ENCODE results near the gene RAB40C.

The RAB40C gene

GRCh38 chr16:619476-620100, 29.7 kb downstream of the RAB40C start:
- no peak for DNase-seq

GRCh38 chr16:620700-621525, 31.0 kb downstream of the RAB40C start:
- DNase-seq = no peak

- no peak for DNase-seq
Measured at GRCh38 chr16:621526-622105, 31.8 kb downstream of the RAB40C start.

GRCh38 chr16:622920-623280, 33.0 kb downstream of the RAB40C start:
- no peak for DNase-seq

GRCh38 chr16:624526-625070, 34.7 kb downstream of the RAB40C start:
- DNase-seq = no peak

GRCh38 chr16:625117-625976, 35.5 kb downstream of the RAB40C start:
- DNase-seq = no peak

GRCh38 chr16:625977-626765, 36.3 kb downstream of the RAB40C start:
- DNase-seq = no peak

- DNase-seq = no peak
Measured at GRCh38 chr16:626787-627453, 37.1 kb downstream of the RAB40C start.

- DNase-seq = no peak
Measured at GRCh38 chr16:627454-628239, 37.8 kb downstream of the RAB40C start.

- DNase-seq = no peak
Measured at GRCh38 chr16:628321-629061, 38.6 kb downstream of the RAB40C start.

GRCh38 chr16:629185-629832, 39.4 kb downstream of the RAB40C start:
- no peak for DNase-seq

- DNase-seq = no peak
Measured at GRCh38 chr16:629833-630248, 40.0 kb downstream of the RAB40C start.

- no peak for DNase-seq
Measured at GRCh38 chr16:630249-630814, 40.5 kb downstream of the RAB40C start.

- DNase-seq = no peak
Measured at GRCh38 chr16:630815-631405, 41.0 kb downstream of the RAB40C start, which contains the start of gene WFIKKN1. TSS of gene WFIKKN1 (plus strand) at chr16:630985. CDS start at chr16:631254, 269 bp downstream.

- no peak for DNase-seq
Measured at GRCh38 chr16:631808-632358, 42.0 kb downstream of the RAB40C start.

- DNase-seq = no peak
Measured at GRCh38 chr16:632486-633335, 42.8 kb downstream of the RAB40C start.

Measured in stimulated activated CD8-positive, alpha-beta memory T cell treated with anti-CD3 and anti-CD28 coated beads, Interleukin-4, amount 100 ng/mL, for 48 hours (primary cell).